GM10847 (cell line): ENCODE measurements around the gene BCL2L14.

Experiments used
- POLR2A ChIP-seq: IDR thresholded peaks from 2 replicates; pipeline ENCODE4 v1.6.1; 2011; ENCODE audit not compliant: insufficient read length; ENCODE audit errors: extremely low read depth

The BCL2L14 gene

GRCh38 chr12:12126551-12126950, 55.8 kb downstream of the BCL2L14 start:
- TF ChIP-seq POLR2A = no peak

DNA sequence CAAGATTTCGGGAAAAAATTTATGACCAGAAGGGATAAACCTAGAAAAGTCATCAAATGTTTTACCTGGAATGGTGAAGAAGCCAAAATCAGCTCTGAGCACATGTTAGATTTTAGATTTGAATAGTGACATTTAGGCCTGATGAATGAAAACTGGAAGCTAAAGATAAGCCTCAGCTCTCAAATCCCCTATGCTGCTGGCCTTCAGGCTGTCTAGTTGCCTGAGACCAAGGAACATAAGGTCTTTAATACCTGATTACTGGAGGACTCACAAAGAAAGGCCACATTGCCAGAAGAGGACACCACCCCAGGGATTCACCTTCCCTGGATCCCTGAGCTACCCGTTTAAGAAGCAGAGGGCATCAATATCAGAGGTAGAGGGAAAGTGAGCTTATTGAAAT, 56.6 kb downstream of the BCL2L14 start:
- TF ChIP-seq POLR2A = no peak

DNA sequence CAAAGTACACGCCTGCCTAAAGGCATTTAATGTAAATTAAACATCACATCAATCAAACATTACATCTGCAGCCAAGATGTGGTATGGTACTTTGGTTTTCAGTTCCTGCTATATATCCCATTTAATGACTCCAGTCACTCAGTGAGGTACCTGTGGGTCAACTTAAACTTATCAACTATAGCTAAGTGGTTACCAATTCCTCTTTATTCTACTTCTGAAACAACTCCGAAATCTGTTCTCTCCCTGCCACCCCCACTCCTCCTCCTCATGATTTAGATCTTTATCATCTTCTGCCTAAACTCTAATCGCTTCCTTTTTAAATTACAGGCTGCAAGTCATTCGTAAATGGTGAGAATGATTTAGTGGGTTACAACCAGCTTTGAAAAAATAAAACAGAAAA, 57.9 kb downstream of the BCL2L14 start:
- no peak for TF ChIP-seq POLR2A

DNA sequence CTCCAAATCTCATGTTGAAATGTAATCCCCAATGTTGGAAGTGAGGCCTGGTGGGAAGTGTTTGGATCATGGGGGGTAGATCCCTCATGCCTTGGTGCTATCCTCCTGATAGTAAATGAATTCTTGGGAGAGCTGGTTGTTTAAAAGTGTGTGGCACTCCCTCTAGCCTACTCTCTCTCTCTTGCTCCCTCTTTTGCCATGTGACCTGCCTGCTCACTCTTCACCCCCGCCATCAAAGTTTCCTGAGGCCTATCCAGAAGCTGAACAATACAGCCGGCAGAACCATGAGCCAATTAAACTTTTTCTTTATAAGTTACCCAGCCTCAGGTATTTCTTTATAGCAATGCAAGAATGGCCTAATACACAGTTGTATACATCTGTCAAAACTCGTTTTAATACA, 62.5 kb downstream of the BCL2L14 start:
- no peak for TF ChIP-seq POLR2A

- no peak for TF ChIP-seq POLR2A
These were observed 63.0 kb downstream of the BCL2L14 start for GRCh38 chr12:12133785-12134184.

DNA sequence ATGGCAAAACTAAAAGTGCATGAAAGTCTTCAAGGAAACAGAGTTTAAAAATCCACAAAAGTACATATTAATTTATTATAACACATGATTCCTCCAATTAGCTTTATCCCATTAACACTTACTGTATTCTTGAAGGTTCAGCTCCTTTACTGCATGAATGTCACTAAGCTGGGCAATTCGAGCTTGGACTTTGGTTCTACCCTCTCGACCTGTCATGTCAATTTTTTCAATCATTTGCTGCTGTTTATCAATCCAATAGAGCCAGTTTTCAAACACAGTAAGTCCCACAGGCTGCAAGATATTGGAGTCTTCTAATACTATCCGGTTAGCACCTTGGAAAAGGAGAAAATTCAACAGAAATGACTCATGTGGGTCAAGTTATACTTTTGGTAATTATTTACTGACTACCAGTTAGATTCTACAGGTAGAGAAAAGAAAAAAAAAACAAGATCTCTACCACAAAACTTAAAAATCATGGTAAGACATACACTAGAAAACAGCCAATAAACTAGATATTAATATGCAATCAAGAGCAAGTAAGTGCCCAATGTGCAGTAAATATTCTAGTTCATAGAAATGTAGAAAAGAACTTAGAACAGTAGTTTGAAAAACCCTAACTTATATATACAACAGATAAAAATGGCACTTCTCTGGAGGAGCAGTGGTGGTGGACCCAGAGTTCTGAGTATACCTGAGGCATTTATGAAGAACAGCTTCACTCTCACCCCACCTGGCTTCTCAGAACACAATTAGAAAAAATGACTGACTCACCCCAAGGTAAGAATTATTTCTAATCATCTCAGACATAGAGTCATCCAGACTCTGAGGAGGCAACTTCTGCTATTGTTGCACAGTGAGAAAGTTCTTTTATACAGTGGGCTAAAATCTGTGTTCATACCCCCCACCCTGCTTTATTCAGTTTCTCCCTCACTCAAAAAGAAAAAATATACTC, 67.7 kb downstream of the BCL2L14 start:
- TF ChIP-seq POLR2A = no peak

DNA sequence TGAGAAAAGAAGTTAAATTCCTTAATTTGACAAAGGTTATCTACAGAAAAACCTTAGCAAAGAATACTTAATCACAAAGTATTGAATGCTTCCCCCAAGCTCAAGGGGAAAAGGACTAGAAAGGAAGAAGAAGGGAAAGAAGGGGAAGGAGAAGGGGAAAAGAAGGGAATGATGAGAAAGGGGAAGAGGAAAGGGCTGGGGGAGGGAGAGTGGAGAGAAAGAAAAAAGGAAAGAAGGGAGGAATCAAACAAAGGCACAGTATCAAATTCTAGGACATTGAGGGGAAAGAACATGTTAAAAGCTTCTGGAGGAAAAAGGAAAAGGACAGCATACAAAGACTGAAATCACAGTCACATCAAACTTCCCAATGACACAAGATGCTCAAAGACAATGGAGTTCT, 70.3 kb downstream of the BCL2L14 start:
- TF ChIP-seq POLR2A = no peak

- no peak for TF ChIP-seq POLR2A
These were observed 76.4 kb downstream of the BCL2L14 start for GRCh38 chr12:12147111-12147510.
